Endothelial cell of umbilical vein (primary cell): ENCODE data around the gene STAC2. TPM values are rescaled to one million over a fixed set of nuclear protein-coding genes. Genes with fewer than 3 reads are reported as not detected.

Experiments used
- BruUV-seq: library from RNA; stranded (reverse); fragments of 400-500 nt; replicated peaks from 2 replicates; lab custom pipeline; 2021; lab: Mats Ljungman, UMichigan
- CTCF ChIA-PET: fragments of 300-600, 350-600 bp; sonication (Branson Sonifier 250); formaldehyde crosslinking; loops from one replicate; lab custom pipeline; 2021; ENCODE audit warnings: antibody characterized with exemption, inconsistent platforms; lab: Charles Lee
- POLR2A ChIA-PET: fragments of 300-600, 350-600 bp; sonication (Branson Sonifier 250); formaldehyde crosslinking; loops from one replicate; lab custom pipeline; 2021; ENCODE audit warnings: antibody characterized with exemption, inconsistent platforms; lab: Charles Lee
- DNase-seq: peaks from one replicate; pipeline ENCODE4 v3.0.0-alpha.2; 2011; ENCODE audit warnings: low read depth, low spot score
- FAIRE-seq: peaks from 2 replicates; lab custom pipeline; 2011; peaks lifted over from hg19 to GRCh38; lab: Jason Lieb, UNC
- H2AFZ ChIP-seq: 2 replicates; pipeline ENCODE4 v1.6.0; 2012; ENCODE audit warnings: low read depth, low read length, control low read depth, inconsistent platforms
- H3K27ac ChIP-seq: 2 replicates; pipeline ENCODE4 v1.5.1; 2011; ENCODE audit warnings: low read depth, mild to moderate bottlenecking, control low read depth, low read length, moderate library complexity; ENCODE audit not compliant: insufficient read depth
- H3K27me3 ChIP-seq, 2 experiments: 2 replicates each; pipeline versions ENCODE4 v1.6.0 to v1.6.1; 2011; ENCODE audit warnings: low read length in 2 of 2, mixed read lengths in 1 of 2; ENCODE audit not compliant: control insufficient read depth in 2 of 2, insufficient read depth in 2 of 2
- H3K36me3 ChIP-seq, 2 experiments: 2 replicates in 1 of 2; 3 replicates in 1 of 2; pipeline ENCODE4 v1.5.1; 2011; ENCODE audit warnings: low read length in 2 of 2, mild to moderate bottlenecking in 1 of 2, moderate library complexity in 1 of 2; ENCODE audit not compliant: control insufficient read depth in 2 of 2, insufficient read depth in 2 of 2; ENCODE audit errors: extremely low read depth in 1 of 2
- H3K4me1 ChIP-seq: 3 replicates; pipeline ENCODE4 v1.5.1; 2011; ENCODE audit warnings: mild to moderate bottlenecking, low read length; ENCODE audit not compliant: control insufficient read depth, insufficient read depth; ENCODE audit errors: extremely low read depth
- H3K4me2 ChIP-seq: 2 replicates; pipeline ENCODE4 v1.6.1; 2011; ENCODE audit warnings: low read length, control low read depth, mixed read lengths; ENCODE audit not compliant: insufficient read depth
- H3K4me3 ChIP-seq, 3 experiments: fragments of 200-600 bp in 1 of 3; sonication (generic), shearing (Covaris generic) in 1 of 3; replicated peaks in 1 of 3; 2 replicates each; pipeline ENCODE4 v1.5.1; 2011 to 2016; ENCODE audit warnings: control low read depth in 3 of 3, low read length in 3 of 3, mild to moderate bottlenecking in 2 of 3, inconsistent platforms in 1 of 3, low read depth in 1 of 3, moderate library complexity in 1 of 3; ENCODE audit not compliant: insufficient read depth in 1 of 3
- H3K79me2 ChIP-seq: 2 replicates; pipeline ENCODE4 v1.6.0; 2012; ENCODE audit warnings: low read length, inconsistent platforms; ENCODE audit not compliant: control insufficient read depth, insufficient read depth
- H3K9ac ChIP-seq: replicated peaks from 2 replicates; pipeline ENCODE3; 2011; ENCODE audit warnings: low read length, control low read depth; ENCODE audit not compliant: insufficient read depth; ENCODE audit errors: extremely low read depth
- H3K9me1 ChIP-seq: replicated peaks from 3 replicates; pipeline ENCODE4 v1.6.0; 2011; ENCODE audit warnings: mild to moderate bottlenecking, low read length; ENCODE audit not compliant: control insufficient read depth, insufficient read depth; ENCODE audit errors: extremely low read depth
- H3K9me3 ChIP-seq: replicated peaks from 2 replicates; pipeline ENCODE4 v1.5.1; 2012; ENCODE audit warnings: low read length, inconsistent platforms; ENCODE audit not compliant: control insufficient read depth, insufficient read depth
- H4K20me1 ChIP-seq: replicated peaks from 2 replicates; pipeline ENCODE3; 2011; ENCODE audit warnings: mild to moderate bottlenecking, low read length; ENCODE audit not compliant: control insufficient read depth, insufficient read depth; ENCODE audit errors: extremely low read depth
- CTCF ChIP-seq, 2 donors: IDR thresholded peaks; 1 replicate in 1 of 2; 2 replicates in 1 of 2; pipeline ENCODE4 v1.5.1; 2011; ENCODE audit warnings: low read length in 2 of 2, mild to moderate bottlenecking in 2 of 2, moderate library complexity in 2 of 2, control low read depth in 1 of 2, inconsistent platforms in 1 of 2, low read depth in 1 of 2; ENCODE audit not compliant: insufficient read depth in 1 of 2; ENCODE audit errors: extremely low read depth in 1 of 2
- EZH2 ChIP-seq: IDR thresholded peaks from 2 replicates; pipeline ENCODE4 v1.6.1; 2012; ENCODE audit warnings: borderline replicate concordance, low read depth, mild to moderate bottlenecking, moderate library complexity, low read length, inconsistent platforms; ENCODE audit not compliant: severe bottlenecking
- FOS ChIP-seq: IDR thresholded peaks from 2 replicates; pipeline ENCODE4 v1.6.1; 2011; ENCODE audit warnings: mild to moderate bottlenecking, low read length, moderate library complexity, borderline replicate concordance; ENCODE audit not compliant: insufficient read depth
- GATA2 ChIP-seq: IDR thresholded peaks from 2 replicates; pipeline ENCODE4 v1.7.0; 2011; ENCODE audit warnings: low read depth, mild to moderate bottlenecking, moderate library complexity, mixed read lengths, low read length; ENCODE audit not compliant: insufficient read length, insufficient read depth
- JUN ChIP-seq: IDR thresholded peaks from 2 replicates; pipeline ENCODE4 v1.6.1; 2011; ENCODE audit warnings: borderline replicate concordance, low read depth; ENCODE audit not compliant: insufficient read length, insufficient read depth
- MYC ChIP-seq: IDR thresholded peaks from one replicate; pipeline ENCODE4 v1.6.1; 2011; ENCODE audit warnings: mild to moderate bottlenecking, low read depth, low read length
- POLR2A ChIP-seq: IDR thresholded peaks from 2 replicates; pipeline ENCODE4 v1.6.1; 2012; ENCODE audit warnings: low read depth, mild to moderate bottlenecking, control low read depth, low read length
- POLR2AphosphoS5 ChIP-seq: IDR thresholded peaks from 2 replicates; pipeline ENCODE4 v1.6.1; 2012; ENCODE audit warnings: low read depth, mild to moderate bottlenecking, control low read depth, low read length, moderate library complexity; ENCODE audit not compliant: insufficient read depth
- dilution Hi-C: fragments of 300-500 bp; cut with MboI; formaldehyde crosslinking; loops from one replicate; pipeline ENCODE4 v1.15.0; 2019; ENCODE audit warnings: low sequenced_read_pairs; ENCODE audit not compliant: extremely low pct_ligation_motif_present
- intact Hi-C: fragments of 100-400 bp; cut with micrococcal nuclease; formaldehyde crosslinking; loops from one replicate; pipeline ENCODE4 v1.10.0; 2022
- polyA plus RNA-seq, 4 experiments: library from polyadenylated mRNA; depleted of rRNA in 3 of 4; stranded (reverse) in 3 of 4; unstranded in 1 of 4; fragments of >200 nt; gene quantifications; 2 replicates each; pipeline versions ENCODE4 v1.2.1 to v1.2.3, GENCODE V29; 2011 to 2012; ENCODE audit warnings: missing spikeins in 1 of 4
- total RNA-seq: library from RNA; stranded (reverse); gene quantifications from 2 replicates; pipeline ENCODE4 v1.2.3, GENCODE V29; 2021
- TF ChIP-seq, protein P1 (sequence below): IDR thresholded peaks from 2 replicates; pipeline ENCODE4 v1.6.1; 2011; ENCODE audit not compliant: insufficient read depth, insufficient read length

STAC2 gene
- total and polyA plus RNA-seq, 2 donors (not counting 3 experiments of a cell fraction or from before 2014, with no cell fraction given), result not detected

DNA sequence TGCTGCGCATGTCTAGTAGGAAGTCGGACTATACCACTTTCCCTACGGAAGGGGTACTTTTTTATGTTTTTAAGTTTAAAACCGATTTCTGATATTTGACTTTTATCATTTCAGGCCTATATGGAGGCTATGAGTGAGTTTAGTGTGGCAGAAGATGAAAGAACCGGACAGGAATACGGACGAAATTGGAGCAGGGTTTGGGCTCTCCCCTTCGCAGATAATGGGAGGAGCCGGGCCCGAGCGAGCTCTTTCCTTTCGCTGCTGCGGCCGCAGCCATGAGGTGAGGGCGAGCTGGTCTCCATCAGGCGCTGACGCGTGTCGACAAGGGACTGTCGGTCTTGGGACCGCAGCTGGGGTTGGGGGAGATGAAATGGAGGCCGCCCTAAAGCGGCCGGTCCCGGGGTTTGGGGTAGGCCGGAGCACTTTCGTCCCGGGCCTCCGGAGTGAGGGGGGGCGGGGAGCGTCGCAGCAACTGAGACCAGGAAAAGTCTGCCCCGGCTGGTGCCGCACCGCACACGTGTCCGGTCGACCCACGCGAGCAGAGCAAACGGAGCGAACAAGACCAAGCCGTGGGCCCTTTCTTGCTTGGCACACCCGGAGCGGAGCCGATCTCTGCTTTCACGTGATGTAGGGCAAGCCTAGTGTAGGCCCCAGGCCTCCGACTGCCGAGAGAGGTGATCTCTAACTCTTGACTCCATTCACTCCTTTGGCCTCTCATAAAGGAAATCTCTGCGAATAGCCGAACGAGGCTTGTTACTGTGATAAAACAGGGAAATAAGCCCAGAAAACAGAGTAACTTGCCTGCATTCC lies 25.5 kb downstream of the STAC2 start, which contains the start of gene RPL19:
TSS of gene RPL19 (plus strand) at position 214 of the 810 bp plus-strand sequence. CDS start at position 276, 62 bp downstream.
- POLR2A ChIA-PET, result interaction anchor here (0.6 to 1.3 kb wide), 13 partner anchors 9 to 331 kb away, joined by 3 to 7 read pairs (median 3); partner anchors contain the start of gene CDK12
- H3K27ac ChIP-seq, result peak within 1 kb of the TSS; percentile 99
- H2AFZ ChIP-seq, result peak within 1 kb of the TSS; percentile 85
- intact Hi-C loops, result loop anchor here (1.0 to 2.0 kb wide), 2 partner anchors 25 to 46 kb away; partner anchors contain the start of gene STAC2
- FAIRE-seq, result peak; percentile 31
- dilution Hi-C loops, result no loop called here
- H4K20me1 ChIP-seq, result no peaks in the 10 kb centered on the region
- H3K4me1 ChIP-seq, result peaks cover 23% of the 10 kb centered on the region
- no peaks in the 10 kb centered on the region for H3K27me3 ChIP-seq
- no peak for DNase-seq
- peak within 1 kb of the TSS; percentile 100 for H3K9ac ChIP-seq
- H3K4me3 ChIP-seq, result peak within 1 kb of the TSS; percentile 81 to 99 (median 96)
- peaks cover 18 to 32% of the 10 kb centered on the region in 2 experiments for H3K36me3 ChIP-seq
- H3K4me2 ChIP-seq, result peak within 1 kb of the TSS; percentile 94
- CTCF ChIA-PET, result interaction anchor here (0.7 to 1.4 kb wide), 9 partner anchors 18 to 217 kb away, joined by 3 to 10 read pairs (median 5); no protein-coding TSS in a partner anchor
- no peaks in the 10 kb centered on the region for H3K9me1 ChIP-seq
- H3K79me2 ChIP-seq, result peaks cover 41% of the 10 kb centered on the region
- BruUV-seq, result no TSS peak
- H3K9me3 ChIP-seq, result no peaks in the 10 kb centered on the region
- no peak for TF ChIP-seq FOS
- TF ChIP-seq EZH2, result no peak
- TF ChIP-seq JUN, result no peak
- TF ChIP-seq, protein P1, sequence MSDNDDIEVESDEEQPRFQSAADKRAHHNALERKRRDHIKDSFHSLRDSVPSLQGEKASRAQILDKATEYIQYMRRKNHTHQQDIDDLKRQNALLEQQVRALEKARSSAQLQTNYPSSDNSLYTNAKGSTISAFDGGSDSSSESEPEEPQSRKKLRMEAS, result no peak
- TF ChIP-seq POLR2A, result peak; percentile 98
- peak; percentile 96 for TF ChIP-seq POLR2AphosphoS5
- peak; percentile 43 for TF ChIP-seq MYC
- no peak for TF ChIP-seq CTCF (IDR thresholded peaks at IDR 0.05; ENCODE audit: extremely low read depth in 1 of 2, insufficient read depth in 1 of 2, low read depth in 1 of 2, low read length in 2 of 2)
- no peak for TF ChIP-seq GATA2
